ENCODE results near the gene BRINP3.

DNA sequence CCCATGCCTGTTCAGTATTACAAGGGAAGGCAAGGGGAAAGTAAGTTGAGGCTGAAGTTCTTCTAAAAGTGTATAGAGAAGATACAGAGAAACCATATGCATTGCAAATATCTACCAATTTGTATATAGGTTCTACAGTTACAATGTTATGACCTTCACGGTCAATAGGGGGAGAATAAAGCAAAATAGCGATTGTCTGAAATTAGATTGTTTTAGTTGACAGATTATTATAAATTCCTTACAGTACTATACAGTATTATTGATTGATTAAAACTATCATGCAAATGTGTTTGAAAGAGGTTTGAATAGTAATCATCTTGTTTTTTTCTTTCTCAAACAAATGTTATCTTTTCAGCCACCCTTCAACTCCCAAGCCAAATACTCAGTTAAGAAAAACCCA is 13.7 kb upstream of the BRINP3 start:
- TF ChIP-seq, protein P1, sequence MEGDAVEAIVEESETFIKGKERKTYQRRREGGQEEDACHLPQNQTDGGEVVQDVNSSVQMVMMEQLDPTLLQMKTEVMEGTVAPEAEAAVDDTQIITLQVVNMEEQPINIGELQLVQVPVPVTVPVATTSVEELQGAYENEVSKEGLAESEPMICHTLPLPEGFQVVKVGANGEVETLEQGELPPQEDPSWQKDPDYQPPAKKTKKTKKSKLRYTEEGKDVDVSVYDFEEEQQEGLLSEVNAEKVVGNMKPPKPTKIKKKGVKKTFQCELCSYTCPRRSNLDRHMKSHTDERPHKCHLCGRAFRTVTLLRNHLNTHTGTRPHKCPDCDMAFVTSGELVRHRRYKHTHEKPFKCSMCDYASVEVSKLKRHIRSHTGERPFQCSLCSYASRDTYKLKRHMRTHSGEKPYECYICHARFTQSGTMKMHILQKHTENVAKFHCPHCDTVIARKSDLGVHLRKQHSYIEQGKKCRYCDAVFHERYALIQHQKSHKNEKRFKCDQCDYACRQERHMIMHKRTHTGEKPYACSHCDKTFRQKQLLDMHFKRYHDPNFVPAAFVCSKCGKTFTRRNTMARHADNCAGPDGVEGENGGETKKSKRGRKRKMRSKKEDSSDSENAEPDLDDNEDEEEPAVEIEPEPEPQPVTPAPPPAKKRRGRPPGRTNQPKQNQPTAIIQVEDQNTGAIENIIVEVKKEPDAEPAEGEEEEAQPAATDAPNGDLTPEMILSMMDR (IDR thresholded peaks at IDR 0.05; ENCODE audit: poor library complexity, severe bottlenecking), result no peak
- no peak for TF ChIP-seq MXI1 (conservative IDR thresholded peaks at IDR 0.05; ENCODE audit: poor library complexity, severe bottlenecking)
- no peak for TF ChIP-seq POLR2AphosphoS5 (IDR thresholded peaks at IDR 0.05)
